Progenitor cell of endocrine pancreas (in vitro differentiated cells): ENCODE data around the gene TBC1D24. TPM values are rescaled to one million over a fixed set of nuclear protein-coding genes. Genes with fewer than 3 reads are reported as not detected.
"Not testable (repeated sequence)": the region's sequence is repeated elsewhere in the genome, so short reads cannot be mapped to it uniquely, and the experiment has no call there.

ENCODE experiments used
- DNase-seq: peaks from one replicate; pipeline ENCODE4 v3.0.0; 2021; ENCODE audit warnings: low spot score; ENCODE audit not compliant: unreplicated experiment
- H3K27ac Mint-ChIP-seq: 2 replicates; pipeline ENCODE4 v1.8.0; 2021; ENCODE audit warnings: mild to moderate bottlenecking, moderate library complexity, mixed read lengths
- H3K27me3 Mint-ChIP-seq: 2 replicates; pipeline ENCODE4 v1.8.0; 2021; ENCODE audit warnings: mixed read lengths
- H3K36me3 Mint-ChIP-seq: 2 replicates; pipeline ENCODE4 v1.8.0; 2022; ENCODE audit warnings: mixed read lengths; ENCODE audit not compliant: insufficient read depth
- H3K4me1 Mint-ChIP-seq: 2 replicates; pipeline ENCODE4 v1.8.0; 2021; ENCODE audit warnings: low read depth, mixed read lengths
- H3K4me3 Mint-ChIP-seq: 2 replicates; pipeline ENCODE4 v1.8.0; 2021; ENCODE audit warnings: low read depth, mild to moderate bottlenecking, moderate library complexity, mixed read lengths
- H3K9me3 Mint-ChIP-seq: 2 replicates; pipeline ENCODE4 v1.8.0; 2021; ENCODE audit warnings: low read depth, mixed read lengths
- total RNA-seq: library from RNA; stranded (reverse); gene quantifications from 2 replicates; pipeline ENCODE4 v1.2.1, GENCODE V29; 2021
- TF ChIP-seq, protein P1 (sequence below): fragments of 200-600 bp; sonication (generic); IDR thresholded peaks from one replicate; pipeline ENCODE4 v1.5.0; 2021; ENCODE audit warnings: antibody characterized with exemption, mild to moderate bottlenecking; ENCODE audit not compliant: unreplicated experiment

TBC1D24 gene
- total RNA-seq, 1 donor from 2014 or later: 23.8 TPM

DNA sequence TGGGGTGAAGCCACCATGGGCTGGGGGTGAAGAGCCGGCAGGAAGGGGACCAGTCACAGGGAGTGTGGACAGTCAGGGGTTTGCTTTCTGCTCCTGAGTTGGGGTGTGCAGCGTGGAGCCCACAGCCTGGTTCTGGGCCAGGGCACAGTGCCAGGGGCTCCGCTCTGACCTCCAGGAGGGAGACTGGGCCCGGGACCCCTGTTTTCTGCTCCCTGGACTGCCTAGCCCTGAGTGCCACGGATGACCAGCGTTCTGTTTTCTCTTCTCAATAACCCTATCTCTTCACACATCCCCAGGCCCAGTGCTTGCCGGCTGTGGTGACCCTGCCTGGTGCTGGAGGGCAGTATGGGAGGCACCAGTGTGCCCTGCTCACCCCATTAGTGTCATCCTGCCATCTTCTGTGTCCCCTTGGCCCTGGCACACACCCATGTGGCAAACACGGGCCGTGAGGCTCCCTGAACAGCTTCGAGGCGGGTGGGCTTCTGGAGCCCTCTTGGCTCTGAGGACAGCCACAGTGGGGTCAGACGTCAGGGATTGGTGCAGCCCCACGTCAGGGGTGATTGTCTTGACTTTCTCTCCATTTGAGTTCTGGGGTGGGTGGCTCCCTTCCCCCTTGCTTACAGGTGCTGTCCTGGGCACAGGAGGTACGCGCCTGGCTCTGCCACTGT lies 55.2 kb downstream of the TBC1D24 start:
- Mint-ChIP-seq H3K27me3 (no peaks in the 10 kb centered on the region), H3K36me3 (peaks cover 2% of the 10 kb centered on the region), H3K27ac (no peak overlapping the region), H3K4me3 (no peak overlapping the region), H3K9me3 (no peaks in the 10 kb centered on the region), H3K4me1 (peaks cover 2% of the 10 kb centered on the region)
- TF ChIP-seq, protein P1, sequence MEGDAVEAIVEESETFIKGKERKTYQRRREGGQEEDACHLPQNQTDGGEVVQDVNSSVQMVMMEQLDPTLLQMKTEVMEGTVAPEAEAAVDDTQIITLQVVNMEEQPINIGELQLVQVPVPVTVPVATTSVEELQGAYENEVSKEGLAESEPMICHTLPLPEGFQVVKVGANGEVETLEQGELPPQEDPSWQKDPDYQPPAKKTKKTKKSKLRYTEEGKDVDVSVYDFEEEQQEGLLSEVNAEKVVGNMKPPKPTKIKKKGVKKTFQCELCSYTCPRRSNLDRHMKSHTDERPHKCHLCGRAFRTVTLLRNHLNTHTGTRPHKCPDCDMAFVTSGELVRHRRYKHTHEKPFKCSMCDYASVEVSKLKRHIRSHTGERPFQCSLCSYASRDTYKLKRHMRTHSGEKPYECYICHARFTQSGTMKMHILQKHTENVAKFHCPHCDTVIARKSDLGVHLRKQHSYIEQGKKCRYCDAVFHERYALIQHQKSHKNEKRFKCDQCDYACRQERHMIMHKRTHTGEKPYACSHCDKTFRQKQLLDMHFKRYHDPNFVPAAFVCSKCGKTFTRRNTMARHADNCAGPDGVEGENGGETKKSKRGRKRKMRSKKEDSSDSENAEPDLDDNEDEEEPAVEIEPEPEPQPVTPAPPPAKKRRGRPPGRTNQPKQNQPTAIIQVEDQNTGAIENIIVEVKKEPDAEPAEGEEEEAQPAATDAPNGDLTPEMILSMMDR: no peak
- no peak for DNase-seq

DNA sequence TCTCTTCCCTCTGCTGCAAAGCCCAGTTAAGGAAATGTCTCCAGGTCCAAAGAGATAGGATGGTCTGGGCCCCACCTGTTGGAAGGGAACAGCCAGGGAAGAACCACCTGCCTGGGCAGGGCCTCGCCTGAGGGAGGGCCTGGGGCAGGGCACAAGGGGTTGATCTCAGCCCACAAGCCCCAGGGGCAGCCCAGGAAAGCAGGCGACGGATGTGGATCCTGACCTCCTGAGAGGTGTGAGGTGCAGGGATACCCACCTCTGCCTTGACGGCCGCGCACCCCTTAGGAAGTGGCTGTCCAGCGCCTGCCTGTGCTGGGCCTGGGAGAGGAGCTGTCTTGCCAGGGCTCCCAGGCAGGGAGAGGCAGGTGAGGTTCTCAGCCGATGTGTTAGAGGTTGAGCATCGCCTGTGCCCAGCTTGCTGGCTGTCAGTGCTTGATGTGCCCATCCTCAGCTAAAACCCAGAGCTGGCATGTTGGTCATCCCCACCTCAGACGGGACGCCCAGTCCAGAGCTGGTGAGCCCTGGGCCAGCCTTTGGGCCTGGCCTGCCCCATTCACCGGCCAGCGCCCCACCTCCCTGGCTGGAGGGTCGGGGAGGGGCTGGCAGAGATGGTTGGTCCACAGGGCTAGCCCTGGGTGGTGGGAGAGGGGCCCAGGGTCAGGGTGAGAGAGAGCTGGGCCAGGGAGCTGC lies 55.8 kb downstream of the TBC1D24 start:
- Mint-ChIP-seq H3K4me3 (peak overlapping the region; percentile 85), H3K4me1 (peaks cover 2% of the 10 kb centered on the region), H3K27ac (no peak overlapping the region), H3K36me3 (peaks cover 2% of the 10 kb centered on the region), H3K27me3 (no peaks in the 10 kb centered on the region), H3K9me3 (no peaks in the 10 kb centered on the region)
- TF ChIP-seq, protein P1: no peak
- DNase-seq: no peak

DNA sequence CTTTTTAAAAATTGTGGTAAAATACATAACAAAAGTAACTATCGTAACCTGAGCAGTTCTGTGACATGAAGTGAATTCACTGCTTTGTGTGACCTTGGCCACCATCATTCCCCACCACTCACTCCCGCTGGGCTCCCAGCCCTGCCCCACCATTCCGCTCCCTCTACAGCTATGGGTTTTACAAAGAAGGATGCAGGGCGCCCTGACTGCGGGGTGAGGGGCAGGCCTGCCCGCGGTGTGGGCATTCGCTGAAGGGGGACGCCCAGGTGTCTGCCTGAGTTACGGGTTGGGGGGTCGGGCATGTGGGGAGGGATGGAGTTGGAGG lies 56.4 kb downstream of the TBC1D24 start, which contains the start of gene CEMP1:
CEMP1 (minus strand) TSS at position 38 of the 325 bp plus-strand sequence. CDS start 335 bp downstream, outside the sequence.
- no peak for DNase-seq
- Mint-ChIP-seq H3K27ac (peak within 1 kb of the TSS; percentile 98), H3K9me3 (no peaks in the 10 kb centered on the region), H3K4me1 (peaks cover 2% of the 10 kb centered on the region), H3K36me3 (peaks cover 2% of the 10 kb centered on the region), H3K27me3 (no peaks in the 10 kb centered on the region), H3K4me3 (peak within 1 kb of the TSS; percentile 85)
- TF ChIP-seq, protein P1: no peak

DNA sequence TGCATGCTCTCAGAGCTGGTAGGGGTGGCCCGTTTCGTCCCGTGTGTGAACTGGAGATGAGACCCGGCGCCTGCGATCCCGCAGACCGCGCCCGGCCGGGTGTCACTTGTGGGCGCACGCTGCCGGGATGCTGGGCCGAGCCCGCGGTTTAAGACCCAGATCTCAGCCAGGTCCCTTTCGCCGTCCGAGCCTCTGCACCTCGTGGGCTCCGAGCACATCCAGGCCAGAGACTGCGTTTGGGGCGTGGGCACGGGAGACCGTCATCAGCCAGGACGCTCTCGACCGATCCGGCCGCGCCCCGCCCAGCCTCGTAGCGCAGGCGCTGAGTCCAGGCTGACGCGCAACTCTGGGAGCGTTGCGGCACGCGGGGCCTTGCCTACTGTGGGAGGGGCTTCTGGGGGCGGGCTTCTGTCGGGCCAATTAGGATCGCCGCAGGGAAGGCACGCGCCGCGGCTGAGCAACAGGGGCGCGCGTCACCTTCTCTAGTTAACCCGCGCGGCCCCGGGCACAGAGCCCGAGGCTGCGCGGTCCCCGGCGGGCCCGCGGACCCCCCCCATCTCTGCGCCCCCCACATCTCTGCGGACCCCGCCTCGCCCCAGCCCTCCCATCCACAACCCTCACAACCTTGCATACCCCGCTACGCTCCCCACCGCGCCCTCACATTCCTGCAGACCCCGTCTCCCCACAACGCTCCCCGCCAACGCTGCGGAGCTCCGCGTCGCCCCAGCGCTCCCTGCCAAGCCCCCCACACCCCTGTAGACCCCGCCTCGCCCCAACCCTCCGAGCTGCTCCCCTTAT lies 57.0 kb downstream of the TBC1D24 start:
- Mint-ChIP-seq H3K9me3 (no peaks in the 10 kb centered on the region), H3K4me3 (peak overlapping the region; percentile 85), H3K27me3 (no peaks in the 10 kb centered on the region), H3K36me3 (peaks cover 2% of the 10 kb centered on the region), H3K27ac (peak overlapping the region; percentile 98), H3K4me1 (peaks cover 2% of the 10 kb centered on the region)
- TF ChIP-seq, protein P1: no peak
- DNase-seq: peak; percentile 89

DNA sequence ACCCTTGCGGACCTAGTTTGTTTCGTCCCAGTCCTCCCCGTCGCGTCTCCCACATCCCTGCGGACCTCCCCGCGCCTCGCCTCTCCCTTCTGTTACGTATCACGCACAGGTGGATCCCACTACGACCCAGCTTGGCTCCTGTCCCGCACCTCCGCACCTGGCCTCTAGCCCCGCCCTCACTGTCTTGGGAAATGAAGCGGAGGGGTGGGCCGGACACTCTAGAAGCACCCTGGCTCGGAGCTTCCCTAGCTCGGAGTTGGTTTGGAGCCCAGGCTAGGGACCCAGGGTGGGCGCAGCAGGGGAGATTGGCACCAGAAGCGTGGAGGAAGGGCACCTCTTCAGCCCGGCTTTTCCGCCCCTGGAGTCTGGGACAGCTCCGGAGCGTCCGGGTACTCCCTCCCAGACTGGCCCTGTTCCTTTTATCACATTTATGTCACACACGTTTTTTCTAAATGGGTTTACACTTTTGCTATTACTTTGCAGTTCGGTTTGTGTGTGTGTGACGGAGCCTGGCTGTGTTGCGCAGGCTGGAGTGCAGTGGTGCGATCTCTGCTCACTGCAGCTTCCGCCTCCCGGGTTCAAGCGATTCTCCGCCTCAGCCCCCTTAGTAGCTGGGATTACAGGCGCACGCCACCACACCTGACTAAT lies 57.7 kb downstream of the TBC1D24 start:
- peaks cover 2% of the 10 kb centered on the region for H3K36me3 Mint-ChIP-seq
- peaks cover 2% of the 10 kb centered on the region for H3K4me1 Mint-ChIP-seq
- peak overlapping the region; percentile 85 for H3K4me3 Mint-ChIP-seq
- H3K27ac Mint-ChIP-seq: peak overlapping the region; percentile 98
- no peaks in the 10 kb centered on the region for H3K27me3 Mint-ChIP-seq
- H3K9me3 Mint-ChIP-seq: no peaks in the 10 kb centered on the region
- TF ChIP-seq, protein P1: no peak
- no peak for DNase-seq

DNA sequence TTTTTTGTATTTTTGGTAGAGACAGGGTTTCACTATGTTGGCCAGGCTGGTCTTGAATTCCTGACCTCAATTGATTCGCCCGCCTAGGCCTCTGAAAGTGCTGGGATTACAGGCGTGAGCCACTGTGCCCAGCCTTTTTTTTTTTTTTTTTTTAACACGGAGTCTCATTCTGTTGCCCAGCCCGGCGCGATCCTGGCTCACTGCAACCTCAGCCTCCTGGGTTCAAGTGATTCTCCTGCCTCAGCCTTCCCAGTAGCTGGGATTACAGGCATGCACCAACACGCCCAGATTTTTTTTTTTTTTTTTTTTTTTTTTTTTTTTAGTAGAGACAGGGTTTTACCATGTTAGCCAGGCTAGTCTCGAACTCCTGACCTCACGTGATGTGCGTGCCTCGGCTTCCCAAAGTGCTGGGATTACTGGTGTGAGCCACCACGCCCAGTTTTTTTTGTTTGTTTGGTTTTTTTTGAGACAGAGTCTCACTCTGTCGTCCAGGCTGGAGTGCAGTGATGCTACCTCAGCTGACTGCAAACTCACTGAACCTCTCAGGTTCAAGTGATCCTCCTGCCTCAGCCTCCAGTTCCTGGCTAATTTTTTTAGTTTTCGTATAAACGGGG lies 58.3 kb downstream of the TBC1D24 start:
- not testable (repeated sequence) for H3K36me3 Mint-ChIP-seq, H3K9me3 Mint-ChIP-seq, DNase-seq, H3K27me3 Mint-ChIP-seq, H3K4me1 Mint-ChIP-seq
- Mint-ChIP-seq H3K4me3 (peak overlapping the region; percentile 85), H3K27ac (peak overlapping the region; percentile 98)
